Measurements from ENCODE around the gene RIPPLY3. TPM values are rescaled to one million over a fixed set of nuclear protein-coding genes. Genes with fewer than 3 reads are reported as not detected.
"Not testable (repeated sequence)": the region's sequence is repeated elsewhere in the genome, so short reads cannot be mapped to it uniquely, and the experiment has no call there.

Gene RIPPLY3
- polyA plus RNA-seq, 1 donor (not counting 4 experiments of a cell fraction or from before 2014, with no cell fraction given), result 0.05 TPM

DNA sequence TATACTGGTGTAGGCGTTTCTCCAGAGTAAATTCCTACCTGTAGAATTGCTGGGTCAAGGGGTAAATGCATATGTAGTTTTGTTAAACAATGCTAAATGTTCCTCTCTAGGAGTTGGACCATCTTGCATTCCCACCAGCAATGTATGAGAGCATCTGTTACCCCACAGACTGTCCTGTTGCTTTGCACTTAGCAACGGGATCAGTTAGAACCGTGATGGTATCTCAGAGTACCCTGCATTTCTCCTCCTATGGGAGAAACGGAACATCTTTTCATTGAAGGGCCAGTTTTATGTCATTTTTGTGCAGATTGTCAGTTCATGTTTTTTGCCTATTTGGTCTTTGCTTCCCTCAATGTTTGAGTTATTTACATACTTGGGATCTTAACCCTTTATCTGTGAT, 18.0 kb upstream of the RIPPLY3 start:
- Histone ChIP-seq H2AFZ (ENCODE audit: control insufficient read depth, low read length) (no peak overlapping the region), H3K79me2 (ENCODE audit: control insufficient read depth, insufficient read depth, low read length) (no peaks in the 10 kb centered on the region), H3K27ac (ENCODE audit: control insufficient read depth, insufficient read depth, low read length) (no peak overlapping the region), H3K4me1 (ENCODE audit: control insufficient read depth, extremely low read depth, insufficient read depth, low read length) (no peaks in the 10 kb centered on the region), H3K36me3 (ENCODE audit: control insufficient read depth in 2 of 2, extremely low read depth in 1 of 2, insufficient read depth in 2 of 2, low read length in 2 of 2) (no peaks in the 10 kb centered on the region), H3K4me3 (ENCODE audit: control insufficient read depth in 2 of 3, extremely low read depth in 1 of 3, insufficient read depth in 2 of 3, low read depth in 1 of 3, low read length in 3 of 3) (no peak overlapping the region), H3K4me2 (ENCODE audit: control insufficient read depth, extremely low read depth, insufficient read depth, low read depth, low read length) (no peak overlapping the region), H3K9me1 (ENCODE audit: control insufficient read depth, extremely low read depth, insufficient read depth, low read length) (no peaks in the 10 kb centered on the region), H3K9me3 (ENCODE audit: control insufficient read depth, low read depth, low read length) (no peaks in the 10 kb centered on the region), H4K20me1 (ENCODE audit: control insufficient read depth, extremely low read depth, insufficient read depth, low read length) (no peaks in the 10 kb centered on the region), H3K9ac (ENCODE audit: control insufficient read depth, extremely low read depth, insufficient read depth, low read length) (no peak overlapping the region), H3K27me3 (ENCODE audit: control insufficient read depth, extremely low read depth, insufficient read depth, low read length) (no peaks in the 10 kb centered on the region)
- FAIRE-seq, result no peak
- dilution Hi-C loops (cut with MboI; ENCODE audit: extremely low pct_ligation_motif_present, low sequenced_read_pairs), result no loop called here
- TF ChIP-seq EZH2 (IDR thresholded peaks at IDR 0.05; ENCODE audit: low read length), result no peak
- TF ChIP-seq, protein P1, sequence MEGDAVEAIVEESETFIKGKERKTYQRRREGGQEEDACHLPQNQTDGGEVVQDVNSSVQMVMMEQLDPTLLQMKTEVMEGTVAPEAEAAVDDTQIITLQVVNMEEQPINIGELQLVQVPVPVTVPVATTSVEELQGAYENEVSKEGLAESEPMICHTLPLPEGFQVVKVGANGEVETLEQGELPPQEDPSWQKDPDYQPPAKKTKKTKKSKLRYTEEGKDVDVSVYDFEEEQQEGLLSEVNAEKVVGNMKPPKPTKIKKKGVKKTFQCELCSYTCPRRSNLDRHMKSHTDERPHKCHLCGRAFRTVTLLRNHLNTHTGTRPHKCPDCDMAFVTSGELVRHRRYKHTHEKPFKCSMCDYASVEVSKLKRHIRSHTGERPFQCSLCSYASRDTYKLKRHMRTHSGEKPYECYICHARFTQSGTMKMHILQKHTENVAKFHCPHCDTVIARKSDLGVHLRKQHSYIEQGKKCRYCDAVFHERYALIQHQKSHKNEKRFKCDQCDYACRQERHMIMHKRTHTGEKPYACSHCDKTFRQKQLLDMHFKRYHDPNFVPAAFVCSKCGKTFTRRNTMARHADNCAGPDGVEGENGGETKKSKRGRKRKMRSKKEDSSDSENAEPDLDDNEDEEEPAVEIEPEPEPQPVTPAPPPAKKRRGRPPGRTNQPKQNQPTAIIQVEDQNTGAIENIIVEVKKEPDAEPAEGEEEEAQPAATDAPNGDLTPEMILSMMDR (optimal IDR thresholded peaks at IDR 0.05 in 1 of 3, IDR thresholded peaks at IDR 0.05 in 1 of 3, conservative IDR thresholded peaks at IDR 0.05 in 1 of 3; ENCODE audit: extremely low read depth in 1 of 3, insufficient read depth in 2 of 3, low read length in 3 of 3), result no peak
- DNase-seq (ENCODE audit: low read depth, low spot score), result no peak

DNA sequence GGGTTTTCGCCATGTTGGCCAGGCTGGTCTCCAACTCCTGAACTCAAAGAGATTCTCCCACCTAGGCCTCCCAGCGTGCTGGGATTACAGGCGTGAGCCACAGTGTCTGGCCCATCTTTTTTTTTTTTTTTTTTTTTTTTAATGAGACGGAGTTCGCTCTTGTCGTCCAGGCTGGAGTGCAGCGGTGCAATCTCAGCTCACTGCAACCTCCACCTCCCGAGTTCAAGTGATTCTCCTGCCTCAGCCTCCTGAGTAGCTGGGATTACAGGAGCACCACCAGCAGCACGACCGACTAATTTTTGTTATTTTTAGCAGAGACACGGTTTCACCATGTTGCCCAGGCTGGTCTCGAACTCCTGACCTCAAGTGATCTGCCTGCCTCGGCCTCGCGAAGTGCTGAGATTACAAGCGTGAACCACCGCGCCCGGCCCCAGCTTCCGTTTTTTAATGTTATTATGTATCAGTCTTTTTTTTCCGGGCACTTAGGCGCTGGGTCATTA, 17.3 kb upstream of the RIPPLY3 start:
- H3K9me3 ChIP-seq (ENCODE audit: control insufficient read depth, low read depth, low read length); H3K9me1 ChIP-seq (ENCODE audit: control insufficient read depth, extremely low read depth, insufficient read depth, low read length); H3K4me1 ChIP-seq (ENCODE audit: control insufficient read depth, extremely low read depth, insufficient read depth, low read length); dilution Hi-C loops (cut with MboI; ENCODE audit: extremely low pct_ligation_motif_present, low sequenced_read_pairs); H3K36me3 ChIP-seq (ENCODE audit: control insufficient read depth in 2 of 2, extremely low read depth in 1 of 2, insufficient read depth in 2 of 2, low read length in 2 of 2); H3K27me3 ChIP-seq (ENCODE audit: control insufficient read depth, extremely low read depth, insufficient read depth, low read length); FAIRE-seq; H3K79me2 ChIP-seq (ENCODE audit: control insufficient read depth, insufficient read depth, low read length); DNase-seq (ENCODE audit: low read depth, low spot score); H4K20me1 ChIP-seq (ENCODE audit: control insufficient read depth, extremely low read depth, insufficient read depth, low read length): not testable (repeated sequence)
- Histone ChIP-seq H3K4me3 (ENCODE audit: control insufficient read depth in 2 of 3, extremely low read depth in 1 of 3, insufficient read depth in 2 of 3, low read depth in 1 of 3, low read length in 3 of 3) (peak overlapping the region; percentile 35 to 64 (median 62)), H2AFZ (ENCODE audit: control insufficient read depth, low read length) (peak overlapping the region; percentile 82), H3K4me2 (ENCODE audit: control insufficient read depth, extremely low read depth, insufficient read depth, low read depth, low read length) (peak overlapping the region; percentile 74), H3K27ac (ENCODE audit: control insufficient read depth, insufficient read depth, low read length) (peak overlapping the region; percentile 55), H3K9ac (ENCODE audit: control insufficient read depth, extremely low read depth, insufficient read depth, low read length) (peak overlapping the region; percentile 71)

All from keratinocyte (primary cell).